Skeletal muscle satellite cell (primary cell): ENCODE results near the gene RALGAPA1.
"Not testable (repeated sequence)": the region's sequence is repeated elsewhere in the genome, so short reads cannot be mapped to it uniquely, and the experiment has no call there.

Experiments used
- H3K27me3 ChIP-seq: 2 replicates; pipeline ENCODE4 v1.7.0; 2013; ENCODE audit warnings: low read length; ENCODE audit not compliant: control insufficient read depth, insufficient read depth
- H3K36me3 ChIP-seq: 2 replicates; pipeline ENCODE4 v1.7.0; 2013; ENCODE audit warnings: mild to moderate bottlenecking, control low read depth, low read length; ENCODE audit not compliant: insufficient read depth
- H3K4me1 ChIP-seq: 2 replicates; pipeline ENCODE4 v1.7.0; 2013; ENCODE audit warnings: low read length; ENCODE audit not compliant: control insufficient read depth, insufficient read depth
- H3K4me2 ChIP-seq: 2 replicates; pipeline ENCODE4 v1.7.0; 2013; ENCODE audit warnings: mild to moderate bottlenecking, low read length
- H3K4me3 ChIP-seq: 2 replicates; pipeline ENCODE4 v1.7.0; 2013; ENCODE audit warnings: low read length
- H3K9ac ChIP-seq: 2 replicates; pipeline ENCODE4 v1.7.0; 2013; ENCODE audit warnings: mild to moderate bottlenecking, low read depth, low read length, moderate library complexity
- H3K9me3 ChIP-seq: replicated peaks from 2 replicates; pipeline ENCODE4 v1.7.0; 2013; ENCODE audit warnings: mild to moderate bottlenecking, control low read depth, low read length

RALGAPA1 gene

GRCh38 chr14:35786856-35787255 is 22.2 kb downstream of the RALGAPA1 start:
- no peak overlapping the region for H3K9ac ChIP-seq
- H3K9me3 ChIP-seq: no peaks in the 10 kb centered on the region
- H3K27me3 ChIP-seq: no peaks in the 10 kb centered on the region
- no peak overlapping the region for H3K4me3 ChIP-seq
- H3K36me3 ChIP-seq: no peaks in the 10 kb centered on the region
- no peak overlapping the region for H3K4me2 ChIP-seq
- no peaks in the 10 kb centered on the region for H3K4me1 ChIP-seq

GRCh38 chr14:35783699-35784098 is 25.4 kb downstream of the RALGAPA1 start:
- Histone ChIP-seq H3K36me3 (peaks cover 3% of the 10 kb centered on the region), H3K27me3 (no peaks in the 10 kb centered on the region), H3K9me3 (peaks cover 5% of the 10 kb centered on the region), H3K4me2 (no peak overlapping the region), H3K4me3 (no peak overlapping the region), H3K4me1 (no peaks in the 10 kb centered on the region), H3K9ac (no peak overlapping the region)

- Histone ChIP-seq H3K4me3 (no peak overlapping the region), H3K36me3 (peaks cover 3% of the 10 kb centered on the region)
Measured at GRCh38 chr14:35779368-35779767, 29.7 kb downstream of the RALGAPA1 start.

GRCh38 chr14:35777550-35777949 is 31.5 kb downstream of the RALGAPA1 start:
- not testable (repeated sequence) for H3K4me1 ChIP-seq, H3K27me3 ChIP-seq, H3K36me3 ChIP-seq, H3K9ac ChIP-seq, H3K9me3 ChIP-seq, H3K4me3 ChIP-seq, H3K4me2 ChIP-seq

More at GRCh38 chr14:35779368-35779767, 29.7 kb downstream of the RALGAPA1 start:
- Histone ChIP-seq H3K9me3 (peaks cover 5% of the 10 kb centered on the region), H3K27me3 (no peaks in the 10 kb centered on the region), H3K9ac (no peak overlapping the region), H3K4me2 (no peak overlapping the region), H3K4me1 (no peaks in the 10 kb centered on the region)

- H3K9me3 ChIP-seq: peaks cover 5% of the 10 kb centered on the region
- H3K4me1 ChIP-seq: no peaks in the 10 kb centered on the region
- no peaks in the 10 kb centered on the region for H3K27me3 ChIP-seq
Measured at GRCh38 chr14:35776823-35777222, 32.3 kb downstream of the RALGAPA1 start.

GRCh38 chr14:35776085-35776484 is 33.0 kb downstream of the RALGAPA1 start:
- H3K4me3 ChIP-seq, H3K4me2 ChIP-seq, H3K27me3 ChIP-seq, H3K9me3 ChIP-seq, H3K4me1 ChIP-seq, H3K9ac ChIP-seq, H3K36me3 ChIP-seq: not testable (repeated sequence)

More at GRCh38 chr14:35776823-35777222, 32.3 kb downstream of the RALGAPA1 start:
- Histone ChIP-seq H3K4me3 (no peak overlapping the region), H3K9ac (no peak overlapping the region), H3K4me2 (no peak overlapping the region), H3K36me3 (peaks cover 3% of the 10 kb centered on the region)

- Histone ChIP-seq H3K4me2 (no peak overlapping the region), H3K9ac (no peak overlapping the region), H3K27me3 (no peaks in the 10 kb centered on the region), H3K4me3 (no peak overlapping the region), H3K4me1 (no peaks in the 10 kb centered on the region), H3K36me3 (peaks cover 6% of the 10 kb centered on the region), H3K9me3 (no peaks in the 10 kb centered on the region)
Measured at GRCh38 chr14:35766700-35767082, 42.4 kb downstream of the RALGAPA1 start.

GRCh38 chr14:35766036-35766699 is 42.9 kb downstream of the RALGAPA1 start:
- Histone ChIP-seq H3K4me1 (no peaks in the 10 kb centered on the region), H3K36me3 (peaks cover 6% of the 10 kb centered on the region), H3K4me3 (no peak overlapping the region), H3K9me3 (no peaks in the 10 kb centered on the region), H3K9ac (no peak overlapping the region), H3K27me3 (no peaks in the 10 kb centered on the region), H3K4me2 (no peak overlapping the region)

GRCh38 chr14:35761922-35762321 is 47.2 kb downstream of the RALGAPA1 start:
- peaks cover 6% of the 10 kb centered on the region for H3K36me3 ChIP-seq
- no peak overlapping the region for H3K4me2 ChIP-seq
- H3K27me3 ChIP-seq: no peaks in the 10 kb centered on the region
- H3K4me3 ChIP-seq: no peak overlapping the region
- no peak overlapping the region for H3K9ac ChIP-seq
- H3K9me3 ChIP-seq: no peaks in the 10 kb centered on the region
- H3K4me1 ChIP-seq: no peaks in the 10 kb centered on the region

GRCh38 chr14:35760143-35760542 is 49.0 kb downstream of the RALGAPA1 start:
- H3K27me3 ChIP-seq: no peaks in the 10 kb centered on the region
- H3K4me3 ChIP-seq: no peak overlapping the region
- no peak overlapping the region for H3K9ac ChIP-seq
- H3K4me1 ChIP-seq: no peaks in the 10 kb centered on the region
- H3K36me3 ChIP-seq: peaks cover 5% of the 10 kb centered on the region
- no peaks in the 10 kb centered on the region for H3K9me3 ChIP-seq
- H3K4me2 ChIP-seq: no peak overlapping the region

GRCh38 chr14:35758523-35759129 is 50.5 kb downstream of the RALGAPA1 start:
- Histone ChIP-seq H3K4me1 (no peaks in the 10 kb centered on the region), H3K4me2 (no peak overlapping the region), H3K9me3 (no peaks in the 10 kb centered on the region), H3K36me3 (peaks cover 7% of the 10 kb centered on the region), H3K9ac (no peak overlapping the region), H3K4me3 (no peak overlapping the region), H3K27me3 (no peaks in the 10 kb centered on the region)

- Histone ChIP-seq H3K36me3 (peaks cover 10% of the 10 kb centered on the region), H3K4me1 (no peaks in the 10 kb centered on the region), H3K27me3 (no peaks in the 10 kb centered on the region), H3K9me3 (no peaks in the 10 kb centered on the region), H3K9ac (no peak overlapping the region), H3K4me2 (no peak overlapping the region), H3K4me3 (no peak overlapping the region)
Measured at GRCh38 chr14:35754671-35755070, 54.4 kb downstream of the RALGAPA1 start.
